MM.1S (cell line): ENCODE measurements around the gene ECHDC1.

Source experiments
- EZH2 ChIP-seq: fragments of 300-600 bp; sonication (generic); optimal IDR thresholded peaks from 2 replicates; pipeline ENCODE3; 2017; ENCODE audit warnings: low read depth, mild to moderate bottlenecking, antibody characterized with exemption, low read length, mixed read lengths
- EZH2phosphoT487 ChIP-seq: fragments of 300-600 bp; sonication (generic); IDR thresholded peaks from 2 replicates; pipeline ENCODE4 v1.6.1; 2018; ENCODE audit warnings: antibody characterized with exemption, low read length
- TF ChIP-seq, protein P1 (sequence below): fragments of 300-600 bp; sonication (generic); IDR thresholded peaks from 2 replicates; pipeline ENCODE4 v1.5.1; 2016; ENCODE audit warnings: antibody characterized with exemption, low read length, mixed read lengths

DNA sequence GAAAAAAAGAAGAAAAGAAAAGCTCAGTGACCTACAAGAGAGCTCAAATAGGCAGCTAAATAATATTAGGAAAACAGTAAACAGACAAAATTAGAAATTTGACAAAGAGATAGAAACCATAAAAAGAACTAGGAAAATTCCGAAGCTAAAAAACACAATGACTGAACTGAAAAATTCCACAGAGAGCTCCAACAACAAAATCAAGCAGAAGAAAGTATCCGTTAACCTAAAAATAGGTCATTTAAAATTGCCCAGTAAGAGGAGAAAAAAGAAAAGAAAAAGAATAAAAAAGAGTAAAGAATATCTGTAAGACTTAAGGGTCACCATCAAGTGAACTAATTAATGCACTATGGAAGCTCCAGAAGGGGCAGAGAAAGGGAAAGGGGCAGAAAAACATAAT lies 6.6 kb upstream of the ECHDC1 start:
- TF ChIP-seq, protein P1, sequence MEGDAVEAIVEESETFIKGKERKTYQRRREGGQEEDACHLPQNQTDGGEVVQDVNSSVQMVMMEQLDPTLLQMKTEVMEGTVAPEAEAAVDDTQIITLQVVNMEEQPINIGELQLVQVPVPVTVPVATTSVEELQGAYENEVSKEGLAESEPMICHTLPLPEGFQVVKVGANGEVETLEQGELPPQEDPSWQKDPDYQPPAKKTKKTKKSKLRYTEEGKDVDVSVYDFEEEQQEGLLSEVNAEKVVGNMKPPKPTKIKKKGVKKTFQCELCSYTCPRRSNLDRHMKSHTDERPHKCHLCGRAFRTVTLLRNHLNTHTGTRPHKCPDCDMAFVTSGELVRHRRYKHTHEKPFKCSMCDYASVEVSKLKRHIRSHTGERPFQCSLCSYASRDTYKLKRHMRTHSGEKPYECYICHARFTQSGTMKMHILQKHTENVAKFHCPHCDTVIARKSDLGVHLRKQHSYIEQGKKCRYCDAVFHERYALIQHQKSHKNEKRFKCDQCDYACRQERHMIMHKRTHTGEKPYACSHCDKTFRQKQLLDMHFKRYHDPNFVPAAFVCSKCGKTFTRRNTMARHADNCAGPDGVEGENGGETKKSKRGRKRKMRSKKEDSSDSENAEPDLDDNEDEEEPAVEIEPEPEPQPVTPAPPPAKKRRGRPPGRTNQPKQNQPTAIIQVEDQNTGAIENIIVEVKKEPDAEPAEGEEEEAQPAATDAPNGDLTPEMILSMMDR, result no peak
- TF ChIP-seq EZH2 (no peak), EZH2phosphoT487 (no peak)
